Mononuclear cell (primary cell): ENCODE results near the gene NUP98. TPM values are rescaled to one million over a fixed set of nuclear protein-coding genes. Genes with fewer than 3 reads are reported as not detected.
A peak's percentile ranks its signal among the peaks of the same experiment; 100 is the strongest.
"Not testable (repeated sequence)": the region's sequence is repeated elsewhere in the genome, so short reads cannot be mapped to it uniquely, and the experiment has no call there.

Experiments
- H3K27me3 ChIP-seq: 2 replicates; pipeline ENCODE4 v1.6.0; 2011; ENCODE audit warnings: low read length, control low read depth; ENCODE audit not compliant: insufficient read depth
- H3K4me1 ChIP-seq: 2 replicates; pipeline ENCODE4 v1.5.1; 2011; ENCODE audit warnings: mild to moderate bottlenecking, low read length, control low read depth; ENCODE audit not compliant: insufficient read depth
- H3K4me3 ChIP-seq: 2 replicates; pipeline ENCODE4 v1.5.1; 2011; ENCODE audit warnings: mild to moderate bottlenecking, low read length, moderate library complexity
- H3K9me3 ChIP-seq: 2 replicates; pipeline ENCODE4 v1.5.1; 2011; ENCODE audit warnings: low read depth, mild to moderate bottlenecking, control low read depth, low read length
- total RNA-seq: library from RNA; depleted of rRNA; stranded (reverse); fragments of >200 nt; gene quantifications from one replicate; pipeline ENCODE4 v1.2.3, GENCODE V29; 2012

Gene NUP98
- total RNA-seq, 1 donor = 227 TPM

DNA sequence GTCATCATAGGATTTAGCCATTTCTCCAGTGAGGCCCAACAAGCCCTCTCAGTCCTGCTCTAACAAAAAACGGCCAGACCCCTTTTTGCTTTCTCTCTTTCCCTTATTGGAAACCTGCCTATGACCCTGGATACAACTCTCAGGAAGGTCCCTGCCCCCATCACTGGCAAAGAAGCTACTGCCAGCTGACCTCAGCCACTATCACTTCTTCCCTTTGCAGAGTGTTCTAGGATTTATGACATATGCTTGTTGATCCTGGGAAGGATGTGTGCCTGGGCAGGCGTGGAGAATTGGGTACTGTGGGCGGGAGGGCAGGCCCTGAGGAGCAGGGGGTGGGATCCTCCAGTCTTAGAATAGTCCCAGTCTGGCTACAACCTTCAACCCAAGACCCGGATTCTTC, 18.5 kb upstream of the NUP98 start:
- Histone ChIP-seq H3K4me3 (no peak overlapping the region), H3K9me3 (no peaks in the 10 kb centered on the region), H3K27me3 (no peaks in the 10 kb centered on the region), H3K4me1 (no peaks in the 10 kb centered on the region)

GRCh38 chr11:3814832-3815231, 17.5 kb upstream of the NUP98 start:
- not testable (repeated sequence) for H3K27me3 ChIP-seq, H3K9me3 ChIP-seq, H3K4me1 ChIP-seq, H3K4me3 ChIP-seq

DNA sequence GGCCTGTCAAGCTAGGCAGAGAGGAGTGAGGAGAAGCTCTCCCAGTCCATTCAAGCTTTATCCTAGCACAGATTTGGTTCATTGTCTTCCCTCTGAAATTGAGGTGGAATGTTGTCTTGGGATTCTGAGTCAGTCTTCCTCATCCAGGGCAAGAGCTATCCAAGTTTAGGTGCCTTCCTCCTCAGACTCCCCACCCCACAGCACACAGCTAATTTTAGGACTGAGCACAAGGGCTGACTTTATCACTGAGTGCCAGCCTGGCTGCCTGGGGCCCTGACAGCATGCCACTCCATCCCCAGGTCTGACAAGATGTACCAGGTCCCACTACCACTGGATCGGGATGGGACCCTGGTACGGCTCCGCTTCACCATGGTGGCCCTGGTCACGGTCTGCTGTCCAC, 13.6 kb upstream of the NUP98 start:
- Histone ChIP-seq H3K9me3 (no peaks in the 10 kb centered on the region), H3K4me1 (peaks cover 15% of the 10 kb centered on the region), H3K4me3 (no peak overlapping the region), H3K27me3 (no peaks in the 10 kb centered on the region)

DNA sequence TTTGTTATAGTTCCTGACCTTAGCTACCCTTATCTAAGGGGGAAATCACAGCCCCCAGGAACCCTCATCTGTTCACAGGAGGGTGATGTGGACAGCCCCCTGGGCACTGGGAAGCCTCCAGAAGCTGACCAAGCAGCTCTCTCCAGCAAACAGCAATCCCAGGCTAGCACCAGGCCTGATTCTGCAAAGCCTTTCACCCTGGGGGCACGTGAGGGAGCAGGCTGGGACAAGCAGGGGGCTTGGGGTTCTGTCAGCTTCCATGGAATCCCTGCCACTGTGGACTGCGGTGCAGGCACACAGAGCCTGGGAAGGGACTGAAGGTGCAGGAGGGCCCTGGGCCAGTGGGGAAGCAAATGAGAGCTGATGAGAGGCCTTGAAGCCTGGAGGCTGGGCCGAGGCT, 13.1 kb upstream of the NUP98 start:
- H3K4me3 ChIP-seq = no peak overlapping the region
- H3K9me3 ChIP-seq = no peaks in the 10 kb centered on the region
- peaks cover 15% of the 10 kb centered on the region for H3K4me1 ChIP-seq
- H3K27me3 ChIP-seq = no peaks in the 10 kb centered on the region

- H3K4me3 ChIP-seq = no peak overlapping the region
- H3K9me3 ChIP-seq = no peaks in the 10 kb centered on the region
- peaks cover 15% of the 10 kb centered on the region for H3K4me1 ChIP-seq
- H3K27me3 ChIP-seq = no peaks in the 10 kb centered on the region
Observed at GRCh38 chr11:3809624-3809928, 12.2 kb upstream of the NUP98 start.

- no peaks in the 10 kb centered on the region for H3K9me3 ChIP-seq
- H3K4me3 ChIP-seq = peak overlapping the region; percentile 86
- H3K4me1 ChIP-seq = peaks cover 15% of the 10 kb centered on the region
- no peaks in the 10 kb centered on the region for H3K27me3 ChIP-seq
Observed at GRCh38 chr11:3808861-3809623, 11.7 kb upstream of the NUP98 start.

- Histone ChIP-seq H3K27me3 (no peaks in the 10 kb centered on the region), H3K4me3 (peak within 1 kb of the TSS; percentile 86), H3K4me1 (peaks cover 15% of the 10 kb centered on the region), H3K9me3 (no peaks in the 10 kb centered on the region)
Observed at GRCh38 chr11:3807909-3808860, 10.8 kb upstream of the NUP98 start, which contains the start of gene PGAP2. TSS of gene PGAP2 (plus strand) at chr11:3808560. CDS start at chr11:3811260, 2,700 bp downstream.

DNA sequence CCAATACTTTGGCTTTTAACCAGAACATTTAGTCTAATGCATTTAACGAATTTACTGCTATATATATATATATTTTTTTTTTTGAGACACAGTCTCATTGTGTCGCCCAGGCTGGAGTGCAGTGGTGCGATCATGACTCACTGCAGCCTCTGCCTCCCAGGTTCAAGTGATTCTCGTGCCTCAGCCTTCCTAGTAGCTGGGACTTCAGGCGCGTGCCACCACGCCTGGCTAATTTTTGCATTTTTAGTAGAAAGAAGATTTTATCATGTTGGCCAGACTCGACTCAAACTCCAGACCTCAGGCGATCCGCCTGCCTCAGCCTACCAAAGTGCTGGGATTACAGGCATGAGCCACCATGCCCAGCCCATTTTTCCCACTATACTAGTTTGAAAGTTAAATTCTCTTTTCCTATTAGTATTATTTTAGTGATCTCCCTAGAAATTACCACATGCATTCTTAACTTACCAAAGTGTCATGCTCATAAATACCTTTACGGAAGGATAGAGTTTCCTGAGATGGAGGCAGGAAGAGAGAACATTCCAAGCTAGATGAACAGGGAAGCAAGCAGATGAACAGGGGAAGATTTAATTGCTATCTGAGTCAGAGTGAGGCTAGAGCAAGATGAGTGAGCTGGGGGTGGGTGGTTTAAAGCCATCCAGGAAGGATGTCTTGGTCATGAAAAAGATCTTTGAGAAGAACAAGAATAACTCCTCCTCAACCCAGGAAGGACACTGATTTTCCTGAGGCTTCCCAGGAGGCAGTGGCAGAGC, 6.6 kb upstream of the NUP98 start:
- H3K4me1 ChIP-seq = peaks cover 11% of the 10 kb centered on the region
- H3K4me3 ChIP-seq = no peak overlapping the region
- H3K27me3 ChIP-seq = no peaks in the 10 kb centered on the region
- no peaks in the 10 kb centered on the region for H3K9me3 ChIP-seq

DNA sequence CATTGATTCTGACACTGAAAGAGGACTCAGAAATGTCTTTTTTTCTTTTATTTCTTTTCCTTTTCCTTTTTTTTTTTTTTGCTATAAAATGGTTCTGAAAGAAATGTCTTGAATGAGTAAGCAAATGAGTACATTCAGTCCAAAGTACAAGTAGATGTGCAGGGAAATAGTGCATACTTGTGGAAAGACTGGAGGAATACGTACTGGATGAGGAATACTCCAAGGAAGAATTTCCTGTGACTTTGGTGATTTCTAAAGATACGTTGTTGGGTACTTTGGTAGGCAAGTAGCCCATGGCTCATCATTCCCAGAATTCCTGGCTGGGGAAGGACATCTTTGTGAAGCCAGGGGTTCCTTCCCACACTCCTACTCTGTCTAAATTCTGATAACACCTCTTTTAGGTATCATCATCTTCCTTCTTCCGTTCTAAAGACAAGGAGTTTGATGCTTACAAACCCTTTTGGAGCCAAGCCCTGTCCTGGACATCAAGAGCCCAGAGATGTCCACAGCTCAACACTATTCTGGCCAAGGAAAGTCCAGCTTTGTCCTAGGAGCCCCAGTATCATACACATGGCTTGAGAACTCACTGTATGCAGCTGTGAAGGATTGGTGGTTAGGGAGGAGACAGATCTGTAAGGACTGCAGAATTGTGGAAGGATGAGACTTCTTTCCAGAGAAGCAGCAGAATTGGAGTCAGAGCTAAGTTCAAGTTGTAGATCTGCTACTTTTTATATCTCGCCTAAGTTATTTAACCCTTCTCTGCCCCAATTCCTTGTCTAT, 4.8 kb upstream of the NUP98 start:
- Histone ChIP-seq H3K4me1 (peaks cover 9% of the 10 kb centered on the region), H3K4me3 (no peak overlapping the region), H3K9me3 (no peaks in the 10 kb centered on the region), H3K27me3 (no peaks in the 10 kb centered on the region)

- Histone ChIP-seq H3K4me1 (peaks cover 28% of the 10 kb centered on the region), H3K9me3 (no peaks in the 10 kb centered on the region)
Observed at GRCh38 chr11:3799873-3800272, 2.5 kb upstream of the NUP98 start.

DNA sequence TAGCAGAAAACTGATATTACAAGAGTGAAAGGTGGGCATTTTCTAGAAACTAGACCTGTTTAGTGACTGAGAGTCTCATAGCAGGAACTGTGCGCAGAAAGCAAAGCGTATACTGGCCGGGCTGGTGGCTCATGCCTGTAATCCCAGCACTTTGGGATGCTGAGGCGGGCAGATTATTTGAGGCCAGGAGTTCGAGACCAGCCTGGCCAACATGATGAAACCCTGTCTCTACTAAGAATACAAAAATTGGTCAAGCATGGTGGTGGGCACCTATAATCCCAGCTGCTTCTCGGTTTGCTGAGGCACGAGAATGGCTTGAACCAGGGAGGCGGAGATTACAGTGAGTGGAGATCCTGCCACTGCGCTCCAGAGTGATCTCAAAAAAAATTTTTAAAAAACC, 1.8 kb upstream of the NUP98 start:
- Histone ChIP-seq H3K9me3 (no peaks in the 10 kb centered on the region), H3K4me1 (peaks cover 34% of the 10 kb centered on the region), H3K4me3 (no peak overlapping the region), H3K27me3 (no peaks in the 10 kb centered on the region)

More at GRCh38 chr11:3799873-3800272, 2.5 kb upstream of the NUP98 start:
- H3K4me3 ChIP-seq = no peak overlapping the region
- no peaks in the 10 kb centered on the region for H3K27me3 ChIP-seq

GRCh38 chr11:3796801-3797328, 489 bp downstream of the NUP98 start:
- Histone ChIP-seq H3K9me3 (no peaks in the 10 kb centered on the region), H3K27me3 (no peaks in the 10 kb centered on the region), H3K4me1 (peaks cover 35% of the 10 kb centered on the region), H3K4me3 (peak overlapping the region; percentile 95)

- no peaks in the 10 kb centered on the region for H3K27me3 ChIP-seq
- no peaks in the 10 kb centered on the region for H3K9me3 ChIP-seq
- peaks cover 35% of the 10 kb centered on the region for H3K4me1 ChIP-seq
- peak overlapping the region; percentile 95 for H3K4me3 ChIP-seq
Observed at GRCh38 chr11:3796346-3796745, 1.0 kb downstream of the NUP98 start.

GRCh38 chr11:3796002-3796311, 1.4 kb downstream of the NUP98 start:
- peak overlapping the region; percentile 95 for H3K4me3 ChIP-seq
- peaks cover 35% of the 10 kb centered on the region for H3K4me1 ChIP-seq
- no peaks in the 10 kb centered on the region for H3K9me3 ChIP-seq
- no peaks in the 10 kb centered on the region for H3K27me3 ChIP-seq
